A673 (cell line): ENCODE measurements around the gene SSH2.

ENCODE experiments used
- CTCF ChIP-seq: fragments of 300-800, 200-600 bp; sonication (generic); conservative IDR thresholded peaks from 2 replicates; pipeline ENCODE4 v1.5.1; 2017; ENCODE audit warnings: low read depth, mild to moderate bottlenecking, antibody characterized with exemption, low read length, moderate library complexity, mixed read lengths
- EZH2 ChIP-seq: fragments of 200-600 bp; sonication (generic); IDR thresholded peaks from 2 replicates; pipeline ENCODE4 v1.6.1; 2017; ENCODE audit warnings: borderline replicate concordance, low read depth, mild to moderate bottlenecking, mixed read lengths, antibody characterized with exemption, low read length; ENCODE audit not compliant: poor library complexity, severe bottlenecking

GRCh38 chr17:29617481-29618271 lies 312.4 kb downstream of the SSH2 start:
- TF ChIP-seq CTCF = peak; percentile 43
- TF ChIP-seq EZH2 = no peak
